ENCODE data around the gene ATXN2. TPM values are rescaled to one million over a fixed set of nuclear protein-coding genes. Genes with fewer than 3 reads are reported as not detected.

ATXN2 gene
- total and polyA plus RNA-seq, 9 of the 15 experiments (the other 6 are each of a cell fraction or from before 2014, with no cell fraction given), result 16.8 to 67.8 (median 29.3) TPM

DNA sequence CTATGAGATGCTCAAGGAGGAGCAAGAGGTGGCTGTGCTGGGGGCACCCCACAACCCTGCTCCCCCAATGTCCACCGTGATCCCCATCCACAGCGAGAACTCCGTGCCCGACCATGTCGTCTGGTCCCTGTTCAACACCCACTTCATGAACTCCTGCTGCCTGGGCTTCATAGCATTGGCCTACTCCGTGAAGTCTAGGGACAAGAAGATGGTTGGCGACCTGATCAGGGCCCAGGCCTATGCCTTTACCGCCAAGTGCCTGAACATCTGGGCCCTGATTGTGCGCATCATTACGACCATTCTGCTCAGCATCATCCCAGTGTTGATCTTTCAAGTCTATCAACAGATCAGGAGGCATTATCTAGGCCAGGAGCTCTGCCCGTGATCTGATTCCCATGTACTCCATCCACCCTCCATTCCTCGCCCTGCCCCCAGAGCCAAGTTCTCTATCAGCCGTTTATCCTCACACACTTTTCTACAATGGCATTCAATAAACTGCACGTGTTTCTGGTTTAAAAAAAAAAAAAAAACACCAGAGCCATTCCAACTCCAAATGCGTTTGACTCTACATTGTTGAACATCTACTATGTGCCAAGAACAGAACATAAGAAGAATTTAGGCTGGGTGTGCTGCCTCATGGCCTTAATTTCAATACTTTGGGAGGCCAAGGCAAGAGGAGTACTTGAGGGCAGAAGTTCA lies 17.5 kb downstream of the ATXN2 start:
- 75% methylated on average over 15 of the region's 15 CpGs for WGBS (ENCODE audit: insufficient coverage, low coverage, missing lambda C conversion rate)
- H4K20me1 ChIP-seq (replicated peaks; ENCODE audit: control insufficient read depth, insufficient read depth, low read length), result 0 out of 2 replicates have a peak, but pooled peaks cover 11% of the 10 kb centered on the region
- in situ Hi-C loops (cut with MboI) (no loop called here), intact Hi-C loops (cut with micrococcal nuclease) (no loop called here)
- no peak overlapping the region for H2AFZ ChIP-seq (ENCODE audit: low read depth, low read length)
- FAIRE-seq (no peak), DNase-seq (ENCODE audit: extremely low read depth in 1 of 4, low spot score in 3 of 4) (no peak), ATAC-seq (no peak; the same call in 2 of the 3 replicates)
- H3K36me3 ChIP-seq (ENCODE audit: control insufficient read depth, insufficient read depth, low read length), result peaks cover 35% of the 10 kb centered on the region
- no peaks in the 10 kb centered on the region; the same call in 1 of the 2 replicates for H3K9me3 ChIP-seq (replicated peaks; ENCODE audit: control insufficient read depth, insufficient read depth, low read depth, low read length)
- no peak overlapping the region for H3K4me3 ChIP-seq
- H3K4me2 ChIP-seq (ENCODE audit: insufficient read depth, low read length), result no peak overlapping the region
- peaks cover 93% of the 10 kb centered on the region for H3K79me2 ChIP-seq (ENCODE audit: control insufficient read depth, insufficient read depth, low read length)
- peaks cover 5% of the 10 kb centered on the region for H3K9me1 ChIP-seq (ENCODE audit: control insufficient read depth, insufficient read depth, low read length)
- POLR2A ChIA-PET, result interaction anchor here (0.7 to 0.8 kb wide), 2 partner anchors 10 to 1447 kb away, joined by 3 read pairs; no protein-coding TSS in a partner anchor
- peak overlapping the region in 1 of 2 experiments; percentile 14; a peak in 1 of 4 replicates for H3K9ac ChIP-seq (ENCODE audit: insufficient read depth in 1 of 2, low read depth in 2 of 2, low read length in 2 of 2)
- CTCF ChIA-PET (ENCODE audit: low intra/inter-chr PET ratio), result no interaction called here
- no peaks in the 10 kb centered on the region for H3K27me3 ChIP-seq (ENCODE audit: control insufficient read depth in 2 of 2, insufficient read depth in 2 of 2, low read length in 2 of 2)
- H3K27ac ChIP-seq (ENCODE audit: extremely low read depth, low read depth, low read length), result peak overlapping the region; percentile 6; the same call in 2 of the 3 replicates
- H3K4me1 ChIP-seq (replicated peaks in 1 of 2; ENCODE audit: control insufficient read depth in 2 of 2, insufficient read depth in 2 of 2, low read length in 2 of 2), result peaks cover 20 to 33% of the 10 kb centered on the region in 2 experiments; a peak in 4 of 5 replicates
- BruUV-seq (replicated peaks), result no TSS peak
- TF ChIP-seq SUPT5H (IDR thresholded peaks at IDR 0.05) (0 out of 2 replicates have a peak, but pooled peaks have one; percentile 12), SREBF2 (CRISPR knock-in tag; IDR thresholded peaks at IDR 0.05) (no peak), CBFA2T3 (IDR thresholded peaks at IDR 0.05) (0 out of 2 replicates have a peak, but pooled peaks have one; percentile 3), CBX8 (IDR thresholded peaks at IDR 0.05; ENCODE audit: borderline replicate concordance, extremely low read depth, low read depth, low read length, poor library complexity, severe bottlenecking) (no peak), RFX1 (IDR thresholded peaks at IDR 0.05) (no peak)
- TF ChIP-seq, protein P1, sequence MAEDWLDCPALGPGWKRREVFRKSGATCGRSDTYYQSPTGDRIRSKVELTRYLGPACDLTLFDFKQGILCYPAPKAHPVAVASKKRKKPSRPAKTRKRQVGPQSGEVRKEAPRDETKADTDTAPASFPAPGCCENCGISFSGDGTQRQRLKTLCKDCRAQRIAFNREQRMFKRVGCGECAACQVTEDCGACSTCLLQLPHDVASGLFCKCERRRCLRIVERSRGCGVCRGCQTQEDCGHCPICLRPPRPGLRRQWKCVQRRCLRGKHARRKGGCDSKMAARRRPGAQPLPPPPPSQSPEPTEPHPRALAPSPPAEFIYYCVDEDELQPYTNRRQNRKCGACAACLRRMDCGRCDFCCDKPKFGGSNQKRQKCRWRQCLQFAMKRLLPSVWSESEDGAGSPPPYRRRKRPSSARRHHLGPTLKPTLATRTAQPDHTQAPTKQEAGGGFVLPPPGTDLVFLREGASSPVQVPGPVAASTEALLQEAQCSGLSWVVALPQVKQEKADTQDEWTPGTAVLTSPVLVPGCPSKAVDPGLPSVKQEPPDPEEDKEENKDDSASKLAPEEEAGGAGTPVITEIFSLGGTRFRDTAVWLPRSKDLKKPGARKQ (CRISPR knock-in tag; IDR thresholded peaks at IDR 0.05), result no peak
- TF ChIP-seq, protein P2, sequence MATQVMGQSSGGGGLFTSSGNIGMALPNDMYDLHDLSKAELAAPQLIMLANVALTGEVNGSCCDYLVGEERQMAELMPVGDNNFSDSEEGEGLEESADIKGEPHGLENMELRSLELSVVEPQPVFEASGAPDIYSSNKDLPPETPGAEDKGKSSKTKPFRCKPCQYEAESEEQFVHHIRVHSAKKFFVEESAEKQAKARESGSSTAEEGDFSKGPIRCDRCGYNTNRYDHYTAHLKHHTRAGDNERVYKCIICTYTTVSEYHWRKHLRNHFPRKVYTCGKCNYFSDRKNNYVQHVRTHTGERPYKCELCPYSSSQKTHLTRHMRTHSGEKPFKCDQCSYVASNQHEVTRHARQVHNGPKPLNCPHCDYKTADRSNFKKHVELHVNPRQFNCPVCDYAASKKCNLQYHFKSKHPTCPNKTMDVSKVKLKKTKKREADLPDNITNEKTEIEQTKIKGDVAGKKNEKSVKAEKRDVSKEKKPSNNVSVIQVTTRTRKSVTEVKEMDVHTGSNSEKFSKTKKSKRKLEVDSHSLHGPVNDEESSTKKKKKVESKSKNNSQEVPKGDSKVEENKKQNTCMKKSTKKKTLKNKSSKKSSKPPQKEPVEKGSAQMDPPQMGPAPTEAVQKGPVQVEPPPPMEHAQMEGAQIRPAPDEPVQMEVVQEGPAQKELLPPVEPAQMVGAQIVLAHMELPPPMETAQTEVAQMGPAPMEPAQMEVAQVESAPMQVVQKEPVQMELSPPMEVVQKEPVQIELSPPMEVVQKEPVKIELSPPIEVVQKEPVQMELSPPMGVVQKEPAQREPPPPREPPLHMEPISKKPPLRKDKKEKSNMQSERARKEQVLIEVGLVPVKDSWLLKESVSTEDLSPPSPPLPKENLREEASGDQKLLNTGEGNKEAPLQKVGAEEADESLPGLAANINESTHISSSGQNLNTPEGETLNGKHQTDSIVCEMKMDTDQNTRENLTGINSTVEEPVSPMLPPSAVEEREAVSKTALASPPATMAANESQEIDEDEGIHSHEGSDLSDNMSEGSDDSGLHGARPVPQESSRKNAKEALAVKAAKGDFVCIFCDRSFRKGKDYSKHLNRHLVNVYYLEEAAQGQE (IDR thresholded peaks at IDR 0.05; ENCODE audit: borderline replicate concordance), result no peak
- TF ChIP-seq, protein P2 (CRISPR knock-in tag; IDR thresholded peaks at IDR 0.05; ENCODE audit: low read depth), result no peak
- TF ChIP-seq, protein P3, sequence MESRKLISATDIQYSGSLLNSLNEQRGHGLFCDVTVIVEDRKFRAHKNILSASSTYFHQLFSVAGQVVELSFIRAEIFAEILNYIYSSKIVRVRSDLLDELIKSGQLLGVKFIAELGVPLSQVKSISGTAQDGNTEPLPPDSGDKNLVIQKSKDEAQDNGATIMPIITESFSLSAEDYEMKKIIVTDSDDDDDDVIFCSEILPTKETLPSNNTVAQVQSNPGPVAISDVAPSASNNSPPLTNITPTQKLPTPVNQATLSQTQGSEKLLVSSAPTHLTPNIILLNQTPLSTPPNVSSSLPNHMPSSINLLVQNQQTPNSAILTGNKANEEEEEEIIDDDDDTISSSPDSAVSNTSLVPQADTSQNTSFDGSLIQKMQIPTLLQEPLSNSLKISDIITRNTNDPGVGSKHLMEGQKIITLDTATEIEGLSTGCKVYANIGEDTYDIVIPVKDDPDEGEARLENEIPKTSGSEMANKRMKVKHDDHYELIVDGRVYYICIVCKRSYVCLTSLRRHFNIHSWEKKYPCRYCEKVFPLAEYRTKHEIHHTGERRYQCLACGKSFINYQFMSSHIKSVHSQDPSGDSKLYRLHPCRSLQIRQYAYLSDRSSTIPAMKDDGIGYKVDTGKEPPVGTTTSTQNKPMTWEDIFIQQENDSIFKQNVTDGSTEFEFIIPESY (CRISPR knock-in tag; IDR thresholded peaks at IDR 0.05), result peak; percentile 97

All from K562 (cell line).